HG02763 (cell line): ENCODE measurements around the gene UMOD.

ENCODE experiments used
- ATAC-seq: cut with Tn5 transposase; IDR thresholded peaks from one replicate; pipeline ENCODE4 v1.9.1; 2021; ENCODE audit warnings: mild to moderate bottlenecking, moderate library complexity; ENCODE audit not compliant: unreplicated experiment

The UMOD gene

DNA sequence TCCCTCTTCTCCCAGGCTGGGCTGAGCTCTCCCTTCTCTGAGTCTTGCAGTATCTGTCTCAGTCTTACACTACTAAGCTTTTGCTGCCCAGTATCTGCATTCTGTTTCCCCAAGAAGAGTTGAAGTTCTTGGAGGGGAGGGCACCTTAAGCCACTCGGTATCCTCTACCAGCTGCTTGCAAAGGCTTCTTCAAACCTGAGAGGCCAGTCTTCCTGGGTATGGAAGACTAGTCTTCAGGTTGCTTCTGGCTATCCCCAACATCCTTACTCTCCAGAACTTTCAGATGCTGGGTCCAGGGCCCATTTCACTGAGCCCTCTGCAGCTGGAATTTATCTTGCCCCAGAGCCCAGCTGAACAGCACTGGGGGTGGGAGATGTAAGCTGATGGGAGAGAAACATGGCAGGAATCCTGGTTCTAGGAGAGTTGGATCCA, 45.3 kb downstream of the UMOD start:
- no peak for ATAC-seq

GRCh38 chr16:20306401-20306800, 46.1 kb downstream of the UMOD start:
- no peak for ATAC-seq

- ATAC-seq = no peak
Measured at GRCh38 chr16:20303012-20303411, 49.5 kb downstream of the UMOD start.

GRCh38 chr16:20302389-20302788, 50.1 kb downstream of the UMOD start:
- no peak for ATAC-seq

DNA sequence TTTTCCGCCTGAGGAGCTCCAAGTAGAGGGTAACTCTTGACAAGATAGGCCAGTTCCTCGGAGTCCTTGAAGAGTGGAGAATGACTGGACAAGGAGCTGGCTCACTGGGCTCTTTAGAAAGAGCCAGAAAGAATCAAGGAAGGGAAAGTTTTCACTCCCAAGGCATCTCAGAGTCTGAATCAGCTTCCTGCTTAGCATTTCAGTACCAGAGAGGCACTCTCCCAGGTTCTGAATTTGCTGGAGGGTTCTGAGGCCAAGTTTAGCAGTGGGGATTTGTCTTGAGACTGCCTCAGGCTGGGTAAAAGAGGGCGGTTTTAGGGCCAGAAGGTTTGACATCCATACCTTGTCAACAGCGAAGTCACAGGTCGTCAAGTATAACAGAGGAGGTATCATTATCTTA, 50.7 kb downstream of the UMOD start:
- no peak for ATAC-seq

- peak; percentile 56 for ATAC-seq
Measured at GRCh38 chr16:20300312-20301097, 52.0 kb downstream of the UMOD start.

DNA sequence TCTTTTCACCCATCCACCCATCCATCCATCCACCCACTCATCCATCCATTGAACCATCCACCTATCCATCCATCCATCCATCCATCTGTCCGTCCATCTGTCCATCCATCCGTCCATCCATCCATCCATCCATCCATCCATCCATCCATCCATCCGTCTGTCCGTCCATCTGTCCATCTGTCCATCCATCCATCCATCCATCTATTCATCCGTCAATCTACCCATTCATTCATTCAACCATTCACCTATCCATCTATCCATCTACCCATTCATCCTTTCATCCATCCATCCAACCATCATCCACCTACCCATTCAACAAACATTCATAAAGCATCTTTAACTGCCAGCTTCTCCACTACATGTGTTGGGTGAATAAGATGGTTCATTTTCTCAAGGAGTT, 54.1 kb downstream of the UMOD start:
- no peak for ATAC-seq

DNA sequence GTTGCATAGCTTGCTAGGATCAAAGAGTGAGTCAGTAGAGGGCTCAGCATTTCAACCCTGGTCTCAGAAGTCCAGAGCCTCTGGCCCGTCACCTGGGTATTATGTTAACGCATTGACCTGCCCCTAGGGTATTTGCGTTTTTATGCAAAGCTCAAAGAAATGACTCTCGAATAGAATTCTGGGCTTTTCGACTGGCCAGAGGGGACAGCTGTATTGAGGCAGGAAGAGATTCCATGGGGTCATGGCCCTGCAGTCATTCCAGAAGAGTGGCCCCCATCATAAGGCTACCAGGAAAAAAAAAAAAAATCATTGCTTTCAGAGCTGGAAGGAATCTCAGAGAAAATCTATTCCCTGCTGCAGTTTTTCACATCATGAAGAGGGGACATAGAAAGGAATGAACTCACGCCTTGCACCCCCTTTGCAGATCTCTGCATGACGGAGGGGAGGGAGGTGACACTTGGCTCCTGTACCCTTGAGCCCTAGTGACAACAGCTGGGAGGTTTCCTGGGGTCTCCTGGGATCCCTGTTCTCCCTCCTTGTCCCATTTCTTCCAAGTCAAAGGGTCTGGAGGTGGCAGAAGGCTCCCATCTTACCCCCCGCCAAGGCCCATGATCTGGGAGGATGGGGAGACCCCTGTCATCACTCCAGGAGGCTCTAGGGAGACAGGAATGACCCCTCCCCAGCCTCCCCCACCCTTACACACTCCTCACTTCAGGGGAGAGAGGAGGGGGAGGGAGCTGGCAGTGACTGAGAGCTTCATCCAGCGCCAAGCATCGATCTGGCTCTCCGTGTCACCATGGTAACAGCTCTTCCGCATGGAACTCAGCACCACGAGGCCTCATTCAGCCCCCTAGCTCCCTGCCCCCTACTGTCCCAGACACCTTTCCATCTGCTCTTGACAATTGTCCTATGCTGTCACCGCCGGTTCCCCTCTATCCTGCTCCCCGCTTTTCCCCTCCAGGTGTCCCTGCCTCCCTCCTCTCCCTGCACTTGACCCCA, 61.0 kb downstream of the UMOD start:
- no peak for ATAC-seq

GRCh38 chr16:20289571-20289970, 62.9 kb downstream of the UMOD start:
- no peak for ATAC-seq

GRCh38 chr16:20285993-20286499, 66.5 kb downstream of the UMOD start:
- ATAC-seq = no peak
